Transverse colon (tissue), 4 donors: ENCODE data around the gene FBN2. TPM values are rescaled to one million over a fixed set of nuclear protein-coding genes. Genes with fewer than 3 reads are reported as not detected.

ENCODE experiments used
- DNase-seq: peaks from one replicate; pipeline ENCODE4 v3.0.0-alpha.2; 2019
- H3K27ac ChIP-seq, 4 donors: fragments of 200-600 bp; sonication (generic); 2 replicates each; pipeline ENCODE4 v1.5.1; 2016 to 2018; ENCODE audit warnings: inconsistent platforms in 4 of 4
- H3K27me3 ChIP-seq: fragments of 200-600 bp; sonication (generic); 2 replicates; pipeline ENCODE4 v1.5.1; 2017; ENCODE audit warnings: inconsistent platforms
- H3K36me3 ChIP-seq, 4 donors: fragments of 200-600 bp; sonication (generic); 2 replicates each; pipeline ENCODE4 v1.5.1; 2017 to 2019; ENCODE audit warnings: inconsistent platforms in 4 of 4
- H3K4me1 ChIP-seq, 4 donors: fragments of 200-600 bp; sonication (generic); 2 replicates each; pipeline ENCODE4 v1.5.1; 2017 to 2020; ENCODE audit warnings: inconsistent platforms in 4 of 4
- H3K4me3 ChIP-seq, 4 donors: fragments of 200-600 bp; sonication (generic); 1 replicate in 1 of 4; 2 replicates in 3 of 4; pipeline versions ENCODE4 v1.5.1 to v1.6.1; 2017 to 2019; ENCODE audit warnings: inconsistent platforms in 4 of 4
- H3K9me3 ChIP-seq, 2 donors: fragments of 200-600 bp; sonication (generic); 2 replicates each; pipeline ENCODE4 v1.5.1; 2017 to 2019; ENCODE audit warnings: inconsistent platforms in 2 of 2
- EP300 ChIP-seq: sonication (generic); formaldehyde crosslinking; IDR thresholded peaks from one replicate; pipeline ENCODE4 v1.6.1; 2017; ENCODE audit warnings: antibody characterized with exemption, low read depth
- POLR2A ChIP-seq: fragments of 450-650 bp; IDR thresholded peaks from one replicate; pipeline ENCODE4 v1.6.1; 2016; ENCODE audit warnings: antibody characterized with exemption, mild to moderate bottlenecking, moderate library complexity
- POLR2AphosphoS5 ChIP-seq, 3 donors: sonication (generic); formaldehyde crosslinking; IDR thresholded peaks; one replicate each; pipeline ENCODE4 v1.6.1; 2016; ENCODE audit warnings: antibody characterized with exemption in 3 of 3
- WGBS, 2 donors: methylation state at CpG; one replicate each; pipeline ENCODE4 v1.1.5; 2018; ENCODE audit warnings: low coverage in 1 of 2; 5-methylcytosine and 5-hydroxymethylcytosine counted together
- in situ Hi-C, 4 donors: fragments of 200-750 bp; cut with MboI; loops; one replicate each; pipeline versions ENCODE4 v1.15.0 to v1.15.1; 2017; ENCODE audit warnings: low sequenced_read_pairs in 3 of 4, low pct_ligation_motif_present in 1 of 4, low pct_unique_long_range_greater_than_20kb in 1 of 4
- intact Hi-C: fragments of 100-400 bp; cut with DNase I; formaldehyde crosslinking; loops from one replicate; pipeline ENCODE4 v1.15.1; 2023; ENCODE audit warnings: low total_unique reads
- total RNA-seq, 4 donors: library from RNA; depleted of rRNA; stranded (reverse); fragments of >200 nt; gene quantifications; one replicate each; pipeline ENCODE4 v1.1.0, GENCODE V29; 2016
- TF ChIP-seq, protein P1 (sequence below), 5 experiments: fragments of 200-600 bp in 3 of 5; fragments of 450-650 bp in 2 of 5; sonication (generic) in 3 of 5; IDR thresholded peaks; 1 replicate in 2 of 5; 2 replicates in 3 of 5; pipeline ENCODE4 v1.5.1; 2016 to 2017; ENCODE audit warnings: antibody characterized with exemption in 5 of 5, inconsistent platforms in 3 of 5, mild to moderate bottlenecking in 2 of 5, moderate library complexity in 1 of 5

Gene FBN2
- total RNA-seq, 4 donors from 2014 or later: 0.79 to 16.1 (median 2.6) TPM

- no peaks in the 10 kb centered on the region for H3K36me3 ChIP-seq
- H3K27me3 ChIP-seq: no peaks in the 10 kb centered on the region
- TF ChIP-seq POLR2A (no peak), EP300 (no peak), POLR2AphosphoS5 (IDR thresholded peaks at IDR 0.05) (no peak)
- TF ChIP-seq, protein P1, sequence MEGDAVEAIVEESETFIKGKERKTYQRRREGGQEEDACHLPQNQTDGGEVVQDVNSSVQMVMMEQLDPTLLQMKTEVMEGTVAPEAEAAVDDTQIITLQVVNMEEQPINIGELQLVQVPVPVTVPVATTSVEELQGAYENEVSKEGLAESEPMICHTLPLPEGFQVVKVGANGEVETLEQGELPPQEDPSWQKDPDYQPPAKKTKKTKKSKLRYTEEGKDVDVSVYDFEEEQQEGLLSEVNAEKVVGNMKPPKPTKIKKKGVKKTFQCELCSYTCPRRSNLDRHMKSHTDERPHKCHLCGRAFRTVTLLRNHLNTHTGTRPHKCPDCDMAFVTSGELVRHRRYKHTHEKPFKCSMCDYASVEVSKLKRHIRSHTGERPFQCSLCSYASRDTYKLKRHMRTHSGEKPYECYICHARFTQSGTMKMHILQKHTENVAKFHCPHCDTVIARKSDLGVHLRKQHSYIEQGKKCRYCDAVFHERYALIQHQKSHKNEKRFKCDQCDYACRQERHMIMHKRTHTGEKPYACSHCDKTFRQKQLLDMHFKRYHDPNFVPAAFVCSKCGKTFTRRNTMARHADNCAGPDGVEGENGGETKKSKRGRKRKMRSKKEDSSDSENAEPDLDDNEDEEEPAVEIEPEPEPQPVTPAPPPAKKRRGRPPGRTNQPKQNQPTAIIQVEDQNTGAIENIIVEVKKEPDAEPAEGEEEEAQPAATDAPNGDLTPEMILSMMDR (IDR thresholded peaks at IDR 0.05): no peak
- H3K27ac ChIP-seq: no peak overlapping the region
- no peaks in the 10 kb centered on the region for H3K4me1 ChIP-seq
- in situ Hi-C loops (no loop called here), intact Hi-C loops (no loop called here)
- WGBS, 2 donors: 83 to 92% methylated on average over 2 of the region's 2 CpGs
- H3K4me3 ChIP-seq: no peak overlapping the region
- DNase-seq: no peak
- H3K9me3 ChIP-seq: no peaks in the 10 kb centered on the region
Observed at GRCh38 chr5:128318691-128319090, 219.4 kb downstream of the FBN2 start.

- in situ Hi-C loops: no loop called here
Observed at GRCh38 chr5:128317481-128317880, 220.6 kb downstream of the FBN2 start.

DNA sequence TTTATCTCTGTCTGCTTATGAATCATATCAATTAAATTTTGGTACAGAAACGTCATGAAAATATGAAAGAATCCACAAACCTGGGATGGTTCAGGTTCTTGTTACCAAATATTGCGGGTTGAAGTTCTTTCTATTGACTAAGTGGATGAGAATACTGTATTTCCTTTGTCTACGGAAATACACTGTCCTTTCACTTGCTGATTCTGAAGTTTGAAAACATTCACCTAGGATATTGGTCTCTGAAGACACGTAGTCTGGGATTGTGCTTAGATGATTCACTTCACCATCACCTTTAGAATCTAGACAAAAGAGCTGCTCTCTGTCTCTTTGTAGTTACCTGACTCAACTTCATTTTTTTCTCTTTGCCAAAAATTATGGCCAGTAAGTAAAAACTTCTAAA, 222.4 kb downstream of the FBN2 start:
- DNase-seq: no peak
- H3K27ac ChIP-seq: no peak overlapping the region
- intact Hi-C loops (no loop called here), in situ Hi-C loops (no loop called here)
- H3K36me3 ChIP-seq: no peaks in the 10 kb centered on the region
- H3K4me1 ChIP-seq: no peaks in the 10 kb centered on the region
- WGBS, 2 donors: 79 to 86% methylated on average over 4 of the region's 4 CpGs
- no peak overlapping the region for H3K4me3 ChIP-seq
- H3K27me3 ChIP-seq: no peaks in the 10 kb centered on the region
- TF ChIP-seq, protein P1 (IDR thresholded peaks at IDR 0.05): no peak
- TF ChIP-seq EP300 (no peak), POLR2AphosphoS5 (IDR thresholded peaks at IDR 0.05) (no peak), POLR2A (no peak)
- no peaks in the 10 kb centered on the region for H3K9me3 ChIP-seq

More at GRCh38 chr5:128317481-128317880, 220.6 kb downstream of the FBN2 start:
- no peak for DNase-seq
- no peaks in the 10 kb centered on the region for H3K4me1 ChIP-seq
- intact Hi-C loops: no loop called here
- WGBS, 2 donors: 71 to 82% methylated on average over 1 of the region's 1 CpG
- H3K9me3 ChIP-seq: no peaks in the 10 kb centered on the region
- TF ChIP-seq POLR2AphosphoS5 (IDR thresholded peaks at IDR 0.05): no peak
- no peak for TF ChIP-seq POLR2A
- no peak for TF ChIP-seq EP300
- TF ChIP-seq, protein P1 (IDR thresholded peaks at IDR 0.05): no peak
- H3K36me3 ChIP-seq: no peaks in the 10 kb centered on the region
- no peak overlapping the region for H3K27ac ChIP-seq
- H3K4me3 ChIP-seq: no peak overlapping the region
- no peaks in the 10 kb centered on the region for H3K27me3 ChIP-seq

GRCh38 chr5:128305341-128305740, 232.7 kb downstream of the FBN2 start:
- H3K4me1 ChIP-seq: no peaks in the 10 kb centered on the region
- TF ChIP-seq POLR2AphosphoS5 (IDR thresholded peaks at IDR 0.05): no peak
- TF ChIP-seq POLR2A: no peak
- TF ChIP-seq, protein P1 (IDR thresholded peaks at IDR 0.05): no peak
- no peak for TF ChIP-seq EP300
- H3K27ac ChIP-seq: no peak overlapping the region
- in situ Hi-C loops (no loop called here), intact Hi-C loops (no loop called here)
- no peaks in the 10 kb centered on the region for H3K9me3 ChIP-seq
- no peaks in the 10 kb centered on the region for H3K27me3 ChIP-seq
- H3K4me3 ChIP-seq: no peak overlapping the region
- 86 to 93% methylated on average over 5 of the region's 5 CpGs for WGBS, 2 donors
- H3K36me3 ChIP-seq: no peaks in the 10 kb centered on the region
- no peak for DNase-seq
